Smooth muscle cell (in vitro differentiated cells): ENCODE results near the gene MYO18A. TPM values are rescaled to one million over a fixed set of nuclear protein-coding genes. Genes with fewer than 3 reads are reported as not detected.

Experiments
- DNase-seq: peaks from one replicate; lab custom pipeline; 2025; ENCODE audit not compliant: unreplicated experiment; lab: John Stamatoyannopoulos, UW
- H2AFZ ChIP-seq: fragments of 200-600 bp; sonication (generic); 2 replicates; pipeline ENCODE4 v1.6.0; 2016; ENCODE audit warnings: antibody characterized with exemption, low read depth, mild to moderate bottlenecking
- H3F3A ChIP-seq: fragments of 200-600 bp; sonication (generic); 2 replicates; pipeline ENCODE4 v1.6.0; 2017; ENCODE audit warnings: antibody characterized with exemption, low read depth
- H3K27ac ChIP-seq: fragments of 200-600 bp; sonication (generic); 2 replicates; pipeline ENCODE4 v1.5.1; 2016; ENCODE audit warnings: low read depth, mild to moderate bottlenecking
- H3K27me3 ChIP-seq: fragments of 200-600 bp; sonication (generic); 2 replicates; pipeline ENCODE4 v1.6.1; 2016; ENCODE audit warnings: low read depth, mild to moderate bottlenecking
- H3K36me3 ChIP-seq: fragments of 200-600 bp; sonication (generic); 2 replicates; pipeline ENCODE4 v1.5.1; 2016; ENCODE audit warnings: low read depth
- H3K4me1 ChIP-seq: fragments of 200-600 bp; sonication (generic); 2 replicates; pipeline ENCODE4 v1.5.1; 2016; ENCODE audit warnings: low read depth
- H3K4me2 ChIP-seq: fragments of 200-600 bp; sonication (generic); 2 replicates; pipeline ENCODE4 v1.6.0; 2016; ENCODE audit warnings: mild to moderate bottlenecking
- H3K4me3 ChIP-seq: fragments of 200-600 bp; sonication (generic); 2 replicates; pipeline ENCODE4 v1.5.1; 2016; ENCODE audit warnings: mild to moderate bottlenecking
- H3K79me2 ChIP-seq: fragments of 200-600 bp; sonication (generic); 2 replicates; pipeline ENCODE4 v1.6.0; 2016; ENCODE audit warnings: low read depth, mild to moderate bottlenecking
- H3K9ac ChIP-seq: fragments of 200-600 bp; sonication (generic); 2 replicates; pipeline ENCODE4 v1.6.0; 2016; ENCODE audit warnings: low read depth
- H3K9me3 ChIP-seq: fragments of 200-600 bp; sonication (generic); replicated peaks from 2 replicates; pipeline ENCODE4 v1.5.1; 2016; ENCODE audit warnings: low read depth
- H4K20me1 ChIP-seq: fragments of 200-600 bp; sonication (generic); 2 replicates; pipeline ENCODE4 v1.6.0; 2016; ENCODE audit warnings: low read depth
- CTCF ChIP-seq: fragments of 200-600 bp; sonication (generic); IDR thresholded peaks from 2 replicates; pipeline ENCODE4 v1.5.1; 2017; ENCODE audit warnings: borderline replicate concordance, mild to moderate bottlenecking, antibody characterized with exemption; ENCODE audit not compliant: insufficient read depth, poor library complexity, severe bottlenecking
- WGBS: methylation state at CpG from one replicate; pipeline ENCODE4 v1.1.7; 2016; ENCODE audit warnings: low lambda C conversion rate; 5-methylcytosine and 5-hydroxymethylcytosine counted together
- polyA plus RNA-seq: library from polyadenylated mRNA; unstranded; fragments of >200 nt; fragmentation: Nextera tagmentation; extraction: Ambion mirVana; gene quantifications from 2 replicates; pipeline ENCODE4 v1.2.1, GENCODE V29; 2016
- total RNA-seq: library from RNA; depleted of rRNA; stranded (reverse); fragments of >200 nt; gene quantifications from 2 replicates; pipeline ENCODE4 v1.2.3, GENCODE V29; 2014

MYO18A gene
- total and polyA plus RNA-seq, 2 experiments from 2014 or later: 18.0 to 22.1 TPM

DNA sequence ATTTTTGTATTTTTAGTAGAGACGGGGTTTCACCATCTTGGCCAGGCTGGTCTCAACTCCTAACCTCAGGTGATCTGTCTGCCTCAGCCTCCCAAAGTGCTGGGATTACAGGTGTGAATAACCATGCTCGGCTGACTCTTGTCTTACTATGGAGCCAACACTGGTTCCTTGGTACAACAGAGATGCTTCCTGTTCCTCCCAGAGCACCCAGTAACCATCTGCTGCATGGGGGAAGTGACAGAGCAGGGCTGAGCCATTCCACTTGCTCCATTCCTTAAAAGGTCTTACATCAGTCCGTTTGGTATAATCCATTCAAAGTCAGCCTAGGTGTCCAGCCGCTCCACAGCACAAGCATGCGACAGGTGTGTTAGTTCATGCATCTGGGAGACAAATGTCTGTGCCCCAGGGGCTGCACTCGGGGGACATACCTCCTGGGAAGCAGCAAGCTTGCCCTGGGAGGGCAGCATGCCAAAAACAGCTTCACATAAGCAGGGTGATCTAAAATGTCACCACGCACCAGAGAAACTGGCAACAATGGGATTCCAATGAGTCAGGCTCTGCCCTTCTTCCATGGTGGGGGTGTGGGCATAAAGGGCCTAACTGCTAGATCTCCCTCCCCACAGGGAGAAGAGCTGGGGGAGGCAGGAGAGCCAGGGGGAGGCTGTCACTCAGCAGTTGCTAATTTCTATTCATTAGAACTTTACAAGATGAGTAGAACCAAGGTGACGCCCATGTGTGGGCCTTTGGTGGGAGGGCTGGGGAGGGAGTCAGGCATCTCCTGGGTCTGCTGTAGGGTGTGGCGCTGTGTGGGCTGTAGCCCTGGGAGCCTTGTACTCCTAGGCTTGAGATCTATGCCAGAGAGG, 101.8 kb downstream of the MYO18A start:
- no peak for DNase-seq
- H2AFZ ChIP-seq: no peak overlapping the region
- no peaks in the 10 kb centered on the region for H3K36me3 ChIP-seq
- 91% methylated on average over 9 of the region's 9 CpGs for WGBS
- H3K4me2 ChIP-seq: no peak overlapping the region
- no peak overlapping the region for H3K27ac ChIP-seq
- no peak for TF ChIP-seq CTCF
- no peak overlapping the region for H3K4me3 ChIP-seq
- no peak overlapping the region for H3K9ac ChIP-seq
- no peaks in the 10 kb centered on the region for H3K9me3 ChIP-seq
- no peaks in the 10 kb centered on the region for H4K20me1 ChIP-seq
- no peaks in the 10 kb centered on the region for H3K79me2 ChIP-seq
- H3K4me1 ChIP-seq: no peaks in the 10 kb centered on the region
- no peaks in the 10 kb centered on the region for H3K27me3 ChIP-seq
- H3F3A ChIP-seq: no peaks in the 10 kb centered on the region

DNA sequence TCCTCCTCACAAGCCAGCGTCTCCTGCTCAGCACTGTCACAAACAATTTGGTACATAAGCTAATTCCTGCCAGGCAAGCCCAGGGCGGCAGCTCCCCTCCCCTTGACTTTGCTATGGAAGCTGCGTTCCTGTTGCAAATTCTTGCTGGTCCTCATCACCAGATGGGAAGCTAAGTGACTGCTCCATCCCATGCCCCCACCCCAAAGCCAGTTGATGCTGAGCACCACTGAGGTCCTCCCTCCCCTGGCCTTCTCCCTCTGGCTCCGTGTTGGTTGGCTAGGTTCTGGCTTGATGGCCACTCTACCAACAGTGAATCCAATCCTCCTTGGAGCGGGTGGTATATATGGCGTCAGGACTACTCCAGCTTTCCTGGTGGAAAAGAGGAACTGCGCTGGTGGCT, 102.9 kb downstream of the MYO18A start:
- no peak overlapping the region for H3K4me3 ChIP-seq
- H3K9ac ChIP-seq: no peak overlapping the region
- no peaks in the 10 kb centered on the region for H3K79me2 ChIP-seq
- no peaks in the 10 kb centered on the region for H3K9me3 ChIP-seq
- H3K27ac ChIP-seq: no peak overlapping the region
- no peak for DNase-seq
- H3K4me1 ChIP-seq: no peaks in the 10 kb centered on the region
- 93% methylated on average over 7 of the region's 7 CpGs for WGBS
- TF ChIP-seq CTCF: no peak
- H3F3A ChIP-seq: no peaks in the 10 kb centered on the region
- no peaks in the 10 kb centered on the region for H3K36me3 ChIP-seq
- H3K27me3 ChIP-seq: no peaks in the 10 kb centered on the region
- H4K20me1 ChIP-seq: no peaks in the 10 kb centered on the region
- H2AFZ ChIP-seq: no peak overlapping the region
- no peak overlapping the region for H3K4me2 ChIP-seq

GRCh38 chr17:29076722-29077121, 103.5 kb downstream of the MYO18A start:
- Histone ChIP-seq H3F3A (no peaks in the 10 kb centered on the region), H3K9me3 (no peaks in the 10 kb centered on the region), H3K27me3 (no peaks in the 10 kb centered on the region), H3K79me2 (no peaks in the 10 kb centered on the region), H3K4me1 (no peaks in the 10 kb centered on the region), H3K9ac (no peak overlapping the region), H3K4me3 (no peak overlapping the region), H2AFZ (no peak overlapping the region), H3K27ac (no peak overlapping the region), H3K4me2 (no peak overlapping the region), H3K36me3 (no peaks in the 10 kb centered on the region), H4K20me1 (no peaks in the 10 kb centered on the region)
- TF ChIP-seq CTCF: no peak
- DNase-seq: no peak
- WGBS: 93% methylated on average over 7 of the region's 7 CpGs

DNA sequence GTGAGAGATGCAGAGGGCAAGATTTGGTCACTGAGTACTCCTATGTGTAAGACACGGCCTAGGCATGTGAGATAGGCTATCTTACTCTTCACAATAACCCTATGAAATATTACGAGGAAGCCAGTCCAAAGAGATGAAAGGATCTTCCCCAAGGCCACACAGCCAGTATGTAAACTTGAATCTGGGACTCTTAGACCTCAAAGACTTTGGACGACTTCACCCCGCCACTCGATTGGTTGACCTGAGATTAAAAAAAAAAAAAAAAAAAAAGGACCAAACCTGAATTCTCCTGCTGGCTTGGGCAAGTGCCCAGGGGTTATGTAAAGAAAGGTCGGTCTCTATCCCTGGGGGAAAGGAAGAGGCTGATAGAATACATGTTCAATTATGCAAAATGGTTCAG, 104.1 kb downstream of the MYO18A start:
- Histone ChIP-seq H3K27me3 (no peaks in the 10 kb centered on the region), H3K4me3 (no peak overlapping the region), H3K36me3 (no peaks in the 10 kb centered on the region), H3K9me3 (no peaks in the 10 kb centered on the region), H3F3A (no peaks in the 10 kb centered on the region), H2AFZ (no peak overlapping the region), H3K27ac (no peak overlapping the region), H3K4me1 (no peaks in the 10 kb centered on the region), H3K9ac (no peak overlapping the region), H3K4me2 (no peak overlapping the region), H4K20me1 (no peaks in the 10 kb centered on the region), H3K79me2 (no peaks in the 10 kb centered on the region)
- no peak for DNase-seq
- WGBS: 89% methylated on average over 6 of the region's 6 CpGs
- TF ChIP-seq CTCF: no peak
